ENCODE measurements around the gene DCBLD2. TPM values are rescaled to one million over a fixed set of nuclear protein-coding genes. Genes with fewer than 3 reads are reported as not detected.

DCBLD2 gene
- total RNA-seq, 1 donor from 2014 or later = 57.9 TPM

DNA sequence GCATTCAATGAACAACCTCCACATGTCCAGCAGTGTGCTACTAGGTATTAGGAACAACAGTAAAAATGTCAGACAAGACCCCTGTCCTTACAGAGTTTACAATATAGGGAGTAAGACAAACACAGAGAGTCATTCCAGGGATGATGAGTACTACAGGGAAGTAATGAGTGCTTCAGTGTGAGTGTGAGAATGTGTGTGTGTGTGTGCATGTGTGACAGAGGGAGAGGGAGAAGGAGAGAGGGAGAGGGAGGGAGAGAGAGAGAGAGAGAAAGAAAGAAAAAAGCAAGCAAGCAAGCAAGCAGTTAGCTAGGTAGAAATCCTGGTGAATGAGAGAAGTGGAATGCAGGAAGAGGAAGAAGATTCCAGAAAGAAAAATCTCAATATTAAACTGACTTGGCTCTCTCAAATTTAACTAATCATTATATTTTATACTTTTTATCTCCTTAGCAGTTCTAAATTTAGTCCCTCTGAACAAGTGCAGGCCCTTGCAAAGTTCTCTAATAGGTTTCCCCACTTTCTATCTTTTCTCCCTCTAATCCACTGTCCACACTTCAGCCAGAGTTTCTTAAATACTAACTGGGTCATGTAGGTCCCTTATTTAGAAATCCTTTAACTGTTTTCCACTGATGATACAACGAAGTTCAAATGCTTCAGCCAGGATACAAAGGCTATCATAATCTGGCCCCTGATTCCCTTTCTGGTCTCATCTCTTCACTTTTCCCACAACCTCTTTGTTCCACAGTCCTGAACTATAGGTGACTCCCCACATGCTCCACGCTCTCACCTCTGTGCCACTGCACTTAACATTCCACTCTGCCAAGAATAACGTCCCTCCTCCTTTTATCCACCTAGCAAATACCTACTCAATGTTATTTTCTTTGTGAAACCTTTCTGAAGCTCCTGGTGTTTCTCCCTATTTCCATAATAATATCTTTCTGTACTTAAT lies 10.3 kb downstream of the DCBLD2 start:
- peaks cover 24% of the 10 kb centered on the region for H3K4me1 Mint-ChIP-seq

DNA sequence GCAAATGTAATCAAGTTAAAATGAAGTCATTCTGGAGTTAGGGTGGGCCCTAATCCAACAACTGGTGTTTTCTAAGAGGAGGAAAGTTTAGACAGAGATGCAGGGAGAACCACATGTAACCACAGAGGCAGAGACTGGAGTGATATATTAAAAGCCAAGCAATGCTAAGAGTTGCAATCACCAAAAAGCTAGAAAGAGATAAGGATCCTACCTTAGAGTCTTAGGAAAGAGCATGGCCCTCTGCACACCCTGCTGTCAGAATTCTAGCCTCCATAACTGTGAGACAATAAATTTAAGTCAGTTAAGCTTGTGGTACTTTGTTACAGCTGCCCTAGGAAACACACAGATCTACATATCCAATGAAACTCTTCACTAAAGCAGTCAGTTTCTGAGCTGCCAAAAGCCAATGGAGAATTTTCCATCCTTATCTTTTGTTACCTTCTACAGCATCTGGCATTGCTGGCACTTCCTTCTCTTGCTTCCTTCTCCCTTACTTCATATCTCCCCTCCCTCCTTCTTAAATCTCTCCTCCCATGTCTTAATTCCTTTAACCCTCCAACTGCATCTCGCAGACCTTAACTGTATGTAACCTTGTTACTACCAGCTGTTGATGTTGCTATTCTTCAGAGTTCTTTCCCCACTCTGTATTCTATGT lies 11.2 kb downstream of the DCBLD2 start:
- H3K27me3 Mint-ChIP-seq (ENCODE audit: low read depth) = no peaks in the 10 kb centered on the region
- no peak overlapping the region for H3K27ac Mint-ChIP-seq
- DNase-seq (ENCODE audit: low spot score in 2 of 2, unreplicated experiment in 2 of 2) = no peak
- no peaks in the 10 kb centered on the region for H3K36me3 Mint-ChIP-seq
- H3K9me3 Mint-ChIP-seq = no peaks in the 10 kb centered on the region
- H3K4me3 Mint-ChIP-seq = no peak overlapping the region
- peaks cover 33% of the 10 kb centered on the region for H3K4me1 Mint-ChIP-seq
- TF ChIP-seq, protein P1, sequence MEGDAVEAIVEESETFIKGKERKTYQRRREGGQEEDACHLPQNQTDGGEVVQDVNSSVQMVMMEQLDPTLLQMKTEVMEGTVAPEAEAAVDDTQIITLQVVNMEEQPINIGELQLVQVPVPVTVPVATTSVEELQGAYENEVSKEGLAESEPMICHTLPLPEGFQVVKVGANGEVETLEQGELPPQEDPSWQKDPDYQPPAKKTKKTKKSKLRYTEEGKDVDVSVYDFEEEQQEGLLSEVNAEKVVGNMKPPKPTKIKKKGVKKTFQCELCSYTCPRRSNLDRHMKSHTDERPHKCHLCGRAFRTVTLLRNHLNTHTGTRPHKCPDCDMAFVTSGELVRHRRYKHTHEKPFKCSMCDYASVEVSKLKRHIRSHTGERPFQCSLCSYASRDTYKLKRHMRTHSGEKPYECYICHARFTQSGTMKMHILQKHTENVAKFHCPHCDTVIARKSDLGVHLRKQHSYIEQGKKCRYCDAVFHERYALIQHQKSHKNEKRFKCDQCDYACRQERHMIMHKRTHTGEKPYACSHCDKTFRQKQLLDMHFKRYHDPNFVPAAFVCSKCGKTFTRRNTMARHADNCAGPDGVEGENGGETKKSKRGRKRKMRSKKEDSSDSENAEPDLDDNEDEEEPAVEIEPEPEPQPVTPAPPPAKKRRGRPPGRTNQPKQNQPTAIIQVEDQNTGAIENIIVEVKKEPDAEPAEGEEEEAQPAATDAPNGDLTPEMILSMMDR (IDR thresholded peaks at IDR 0.05; ENCODE audit: unreplicated experiment) = no peak

More for the DNA sequence above, 10.3 kb downstream of the DCBLD2 start:
- Mint-ChIP-seq H3K36me3 (no peaks in the 10 kb centered on the region), H3K9me3 (no peaks in the 10 kb centered on the region), H3K27ac (no peak overlapping the region), H3K27me3 (ENCODE audit: low read depth) (no peaks in the 10 kb centered on the region), H3K4me3 (no peak overlapping the region)
- DNase-seq (ENCODE audit: low spot score in 2 of 2, unreplicated experiment in 2 of 2) = no peak
- TF ChIP-seq, protein P1 (IDR thresholded peaks at IDR 0.05; ENCODE audit: unreplicated experiment) = no peak

DNA sequence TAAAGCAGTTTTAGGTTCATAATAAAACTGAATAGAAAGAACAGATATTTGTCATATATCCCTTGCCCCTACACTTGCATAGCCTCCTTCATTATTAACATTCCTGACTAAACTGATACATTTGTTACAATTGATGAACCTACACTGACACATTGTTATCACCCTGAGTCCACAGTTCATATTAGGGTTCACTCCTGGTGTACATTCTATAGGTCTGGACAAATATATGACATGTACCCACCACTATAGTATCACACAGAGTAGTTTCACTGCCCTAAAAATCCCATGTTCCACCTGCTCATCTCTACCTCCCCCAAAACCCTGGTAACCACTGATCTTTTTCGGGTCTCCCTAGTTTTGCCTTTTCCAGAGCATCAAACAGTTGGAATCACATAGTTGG lies 13.8 kb downstream of the DCBLD2 start:
- TF ChIP-seq, protein P1 (IDR thresholded peaks at IDR 0.05; ENCODE audit: unreplicated experiment) = no peak
- Mint-ChIP-seq H3K4me3 (no peak overlapping the region), H3K27me3 (ENCODE audit: low read depth) (no peaks in the 10 kb centered on the region), H3K36me3 (peaks cover 2% of the 10 kb centered on the region), H3K27ac (no peak overlapping the region), H3K9me3 (no peaks in the 10 kb centered on the region), H3K4me1 (peaks cover 40% of the 10 kb centered on the region)
- DNase-seq (ENCODE audit: low spot score in 2 of 2, unreplicated experiment in 2 of 2) = no peak

DNA sequence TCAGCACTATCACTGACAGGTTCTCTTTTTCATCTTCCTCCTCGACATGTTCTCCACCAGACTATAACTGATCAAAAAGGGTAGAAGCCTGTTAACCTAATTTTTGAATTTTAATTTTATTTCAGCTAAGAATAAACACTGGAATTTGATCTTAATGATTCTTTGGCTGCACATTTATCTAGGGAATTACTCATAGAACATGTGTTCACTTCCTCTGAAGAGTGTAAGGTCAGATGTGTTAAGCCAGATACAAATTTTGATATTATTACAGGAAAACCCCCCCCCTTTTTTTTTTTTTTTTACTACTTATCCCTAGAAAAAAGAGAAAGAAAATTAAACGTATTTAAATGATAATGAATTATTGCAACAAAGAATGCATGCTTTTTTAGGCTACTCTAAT lies 15.0 kb downstream of the DCBLD2 start:
- Mint-ChIP-seq H3K9me3 (peaks cover 3% of the 10 kb centered on the region), H3K36me3 (peaks cover 8% of the 10 kb centered on the region), H3K27ac (peak overlapping the region; percentile 18), H3K27me3 (ENCODE audit: low read depth) (no peaks in the 10 kb centered on the region), H3K4me1 (peaks cover 36% of the 10 kb centered on the region), H3K4me3 (no peak overlapping the region)
- no peak for DNase-seq (ENCODE audit: low spot score in 2 of 2, unreplicated experiment in 2 of 2)
- TF ChIP-seq, protein P1 (IDR thresholded peaks at IDR 0.05; ENCODE audit: unreplicated experiment) = no peak

DNA sequence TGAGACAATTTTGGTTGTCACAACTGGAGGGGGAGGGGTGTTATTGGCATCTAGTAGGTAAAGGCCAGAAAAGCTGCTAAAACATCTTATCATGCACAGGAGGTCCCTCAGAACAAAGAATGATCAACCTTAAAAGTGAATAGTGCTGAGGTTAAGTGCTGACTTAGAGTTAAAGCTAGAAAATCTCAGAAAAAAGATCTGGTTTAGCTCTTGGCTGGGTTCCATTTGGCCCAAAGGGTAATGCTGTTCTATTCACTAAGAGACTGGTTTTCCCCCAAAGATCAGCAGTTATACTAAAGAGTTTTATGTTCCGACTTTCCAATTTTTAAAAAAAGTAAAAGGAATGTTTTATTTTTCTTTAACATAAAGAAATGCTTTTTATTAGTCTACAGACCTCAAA lies 15.6 kb downstream of the DCBLD2 start:
- peak overlapping the region; percentile 5 for H3K27ac Mint-ChIP-seq

More for the DNA sequence above, 15.6 kb downstream of the DCBLD2 start:
- H3K36me3 Mint-ChIP-seq = peaks cover 12% of the 10 kb centered on the region
- peaks cover 36% of the 10 kb centered on the region for H3K4me1 Mint-ChIP-seq
- no peak for DNase-seq (ENCODE audit: low spot score in 2 of 2, unreplicated experiment in 2 of 2)
- peaks cover 3% of the 10 kb centered on the region for H3K9me3 Mint-ChIP-seq
- H3K27me3 Mint-ChIP-seq (ENCODE audit: low read depth) = no peaks in the 10 kb centered on the region
- H3K4me3 Mint-ChIP-seq = no peak overlapping the region
- TF ChIP-seq, protein P1 (IDR thresholded peaks at IDR 0.05; ENCODE audit: unreplicated experiment) = no peak

Data from mesothelial cell of epicardium (in vitro differentiated cells).